Ureter (tissue), 1 donor: ENCODE data around the gene TRIM67. TPM values are rescaled to one million over a fixed set of nuclear protein-coding genes. Genes with fewer than 3 reads are reported as not detected.

Experiments used
- DNase-seq: peaks from one replicate; pipeline ENCODE4 v3.0.0-alpha.2; 2020; ENCODE audit warnings: low spot score
- total RNA-seq: library from RNA; stranded (reverse); gene quantifications from one replicate; pipeline ENCODE4 v1.2.4, GENCODE V29; 2023
- donor health status: DM: yes; HTN: yes; CAD: no.

The TRIM67 gene
- total RNA-seq, 1 donor from 2014 or later: not detected

- DNase-seq: no peak
Measured at GRCh38 chr1:231233735-231234417, 72.0 kb downstream of the TRIM67 start.

DNA sequence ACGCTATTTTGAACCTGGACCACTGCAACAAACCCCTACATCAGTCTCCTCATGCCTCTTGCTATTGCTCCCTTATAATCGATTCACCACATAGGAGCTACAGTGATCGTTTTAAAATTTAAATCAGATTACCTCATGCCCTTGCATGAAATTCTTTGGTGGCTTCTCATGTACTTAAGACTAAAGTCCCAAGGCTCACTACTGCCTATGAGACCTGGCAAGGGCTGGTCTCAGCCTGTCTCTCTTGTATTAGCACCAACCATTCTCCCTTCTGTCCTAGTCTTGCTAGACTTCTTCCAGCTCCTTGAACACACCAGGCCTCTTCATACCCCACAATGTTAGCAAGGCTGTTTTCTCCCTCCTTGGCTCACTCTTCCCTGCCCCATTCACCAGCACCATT lies 72.6 kb downstream of the TRIM67 start:
- DNase-seq: no peak

DNA sequence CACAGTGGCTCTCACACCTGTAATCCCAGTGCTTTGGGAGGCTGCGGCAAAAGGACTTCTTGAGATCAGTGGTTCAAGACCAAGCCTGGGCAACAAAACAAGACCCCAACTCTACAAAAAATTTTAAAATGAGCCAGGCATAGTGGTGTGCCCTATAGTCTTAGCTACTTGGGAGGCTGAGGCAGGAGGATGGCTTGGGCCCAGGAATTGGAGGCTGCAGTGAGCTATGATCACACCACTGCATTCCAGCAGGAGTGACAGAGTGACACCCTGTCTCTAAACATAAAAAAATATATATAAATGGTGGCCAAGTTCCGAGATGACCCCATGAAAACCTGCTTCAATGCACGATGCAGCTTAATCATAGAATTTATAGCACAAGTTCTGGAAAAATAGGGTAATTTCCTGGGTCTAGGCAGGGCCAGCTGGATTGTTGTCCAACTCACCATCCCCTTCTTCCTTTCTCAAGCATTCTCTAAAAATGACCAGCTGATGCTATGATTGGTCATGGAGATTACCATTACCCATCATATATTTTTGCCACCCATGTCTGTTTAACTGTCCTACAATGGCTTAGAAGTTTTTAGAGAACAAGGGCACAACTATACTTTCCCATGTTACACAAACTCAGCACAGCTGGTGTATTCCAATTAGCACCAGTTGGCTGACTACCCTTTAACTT lies 73.8 kb downstream of the TRIM67 start:
- DNase-seq: no peak

GRCh38 chr1:231236208-231236591 lies 74.3 kb downstream of the TRIM67 start:
- DNase-seq: no peak

DNA sequence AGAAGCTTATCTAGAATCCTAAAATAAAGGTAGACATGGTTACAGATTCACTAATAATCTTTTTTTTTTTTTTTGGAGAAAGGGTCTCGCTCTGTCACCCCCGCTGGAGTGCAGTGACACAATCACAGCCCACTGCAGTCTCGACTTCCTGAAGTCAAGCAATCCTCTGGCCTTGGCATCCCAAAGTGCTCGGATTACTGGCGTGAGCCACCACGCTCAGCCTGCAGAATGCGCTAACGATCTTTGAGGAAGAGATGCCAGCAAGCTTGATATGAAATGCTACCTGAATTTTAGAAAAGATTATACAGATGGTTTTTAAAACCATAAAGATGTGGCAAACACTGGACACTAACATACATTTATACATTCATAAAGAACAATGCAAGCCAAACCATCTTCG lies 75.1 kb downstream of the TRIM67 start:
- DNase-seq: no peak

DNA sequence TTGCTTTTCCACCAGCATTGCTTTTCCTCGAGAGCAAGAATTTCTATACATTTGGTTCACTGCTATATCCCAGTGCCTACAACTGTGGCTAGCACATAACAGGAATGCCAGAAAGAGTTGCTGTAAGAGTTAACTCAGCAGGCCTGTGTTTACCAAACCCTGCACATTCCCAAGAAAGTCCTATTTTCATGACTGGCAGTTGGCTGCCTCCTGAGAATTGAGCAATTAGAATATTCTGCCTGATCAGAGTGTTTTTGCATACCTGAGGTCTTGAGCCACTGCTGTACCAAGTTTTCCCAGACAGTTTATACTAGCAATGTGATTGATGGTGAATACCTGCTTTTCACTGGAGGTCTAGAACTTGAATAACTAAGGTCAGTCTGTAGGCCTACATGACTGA lies 76.4 kb downstream of the TRIM67 start:
- DNase-seq: no peak

- no peak for DNase-seq
Measured at GRCh38 chr1:231240531-231240882, 78.6 kb downstream of the TRIM67 start.

GRCh38 chr1:231240883-231241735 lies 79.3 kb downstream of the TRIM67 start, which contains the start of gene GNPAT:
Gene GNPAT (plus strand): TSS chr1:231241212. CDS start chr1:231241379, 167 bp downstream.
- DNase-seq: peak; percentile 87

- DNase-seq: no peak
Measured at GRCh38 chr1:231241750-231242149, 79.9 kb downstream of the TRIM67 start.

- DNase-seq: no peak
Measured at GRCh38 chr1:231242516-231243198, 80.8 kb downstream of the TRIM67 start.

DNA sequence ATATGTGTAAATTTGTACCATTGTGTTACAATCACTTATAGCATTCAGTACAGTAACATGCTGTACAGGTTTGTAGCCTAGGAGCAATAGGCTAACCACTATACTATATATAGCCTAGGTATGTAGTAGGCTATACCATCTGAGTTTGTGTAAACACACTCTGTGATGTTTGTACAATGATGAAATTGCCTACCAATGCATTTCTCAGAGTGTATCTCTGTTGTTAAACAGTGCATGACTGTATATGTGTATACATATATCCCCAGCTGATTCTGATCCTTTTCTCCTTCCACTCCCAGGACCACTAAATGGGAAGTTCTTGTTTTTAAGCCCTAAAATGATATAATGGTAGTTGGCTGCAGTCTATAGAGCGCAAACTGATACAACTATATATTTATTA lies 86.9 kb downstream of the TRIM67 start:
- DNase-seq: no peak

- DNase-seq: no peak
Measured at GRCh38 chr1:231252336-231252735, 90.5 kb downstream of the TRIM67 start.

GRCh38 chr1:231260351-231260750 lies 98.5 kb downstream of the TRIM67 start:
- DNase-seq: no peak

DNA sequence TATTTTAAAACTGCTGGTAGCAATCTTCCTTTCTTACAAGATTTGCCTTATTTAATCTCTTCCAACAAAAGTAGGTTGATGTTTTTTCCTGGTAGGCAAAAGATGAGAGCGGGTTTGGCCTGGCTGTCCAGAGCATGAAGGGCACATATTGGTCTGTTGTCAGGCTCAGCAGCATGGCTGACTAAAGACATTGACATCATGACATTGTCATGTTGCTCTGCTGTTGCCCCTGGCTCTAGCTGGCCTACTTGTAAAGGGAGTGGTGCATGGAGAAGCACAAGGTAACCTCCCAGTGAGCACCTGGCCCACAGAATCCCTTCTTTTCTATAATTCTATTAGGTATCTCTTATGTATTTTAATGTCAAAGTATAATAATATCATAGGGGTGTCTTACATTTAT lies 102.8 kb downstream of the TRIM67 start:
- DNase-seq: no peak

DNA sequence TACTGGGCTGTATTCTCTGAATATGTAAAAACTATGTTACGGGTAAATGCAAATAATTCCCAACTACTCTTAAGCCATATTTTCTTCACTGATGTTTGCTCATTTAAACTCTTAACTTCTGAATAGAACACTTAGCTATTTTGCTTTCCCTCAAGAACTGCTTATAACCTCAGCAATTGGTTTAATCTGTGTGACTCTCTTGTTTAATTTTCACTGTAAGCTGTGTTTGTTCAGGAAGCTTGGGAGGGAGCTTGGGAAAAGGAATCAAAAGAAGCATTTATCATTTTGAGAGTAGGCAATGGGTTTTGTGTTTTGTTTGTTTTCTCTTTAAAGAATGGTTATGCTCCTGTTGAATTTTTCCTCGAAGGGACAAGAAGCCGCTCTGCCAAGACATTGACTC lies 103.5 kb downstream of the TRIM67 start:
- DNase-seq: no peak

DNA sequence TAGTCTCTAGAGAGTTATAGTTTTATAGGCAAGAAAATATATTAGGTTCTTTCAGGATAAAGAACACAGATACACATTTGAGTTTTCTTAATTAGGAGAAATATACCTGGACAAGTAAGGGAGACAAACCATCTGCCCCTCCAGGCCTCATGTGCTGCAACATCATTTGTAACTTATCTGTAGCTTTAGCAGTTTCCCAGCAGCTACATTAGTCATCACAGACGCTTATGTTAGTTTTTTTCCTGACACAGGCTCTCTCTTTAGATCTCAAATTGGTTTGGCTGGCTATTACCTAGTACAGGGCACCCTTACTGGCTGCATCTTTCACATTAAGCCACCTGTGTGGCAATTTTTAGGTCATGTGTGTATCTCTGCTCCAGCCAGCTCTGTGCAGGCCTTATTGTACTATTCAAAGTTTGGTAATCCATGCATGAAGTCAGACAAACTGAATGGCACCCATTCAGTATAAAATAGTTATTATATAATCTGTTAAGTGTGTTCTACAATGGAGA lies 105.0 kb downstream of the TRIM67 start:
- DNase-seq: no peak

Other genes starting within 250 kb of the TRIM67 start
- 20.3 TPM for gene TTC13, start 183.2 kb upstream of the TRIM67 start, total RNA-seq
- 24.3 TPM for gene ARV1, start 183.0 kb upstream of the TRIM67 start, total RNA-seq
- gene FAM89A, start 121.8 kb upstream of the TRIM67 start, total RNA-seq: 11.3 TPM
- 28.5 TPM for gene GNPAT, start 79.2 kb downstream of the TRIM67 start, total RNA-seq
- 13.3 TPM for gene EXOC8, start 175.8 kb downstream of the TRIM67 start, total RNA-seq
- 10.9 TPM for gene SPRTN, start 176.2 kb downstream of the TRIM67 start, total RNA-seq